SK-N-SH treated with all-trans-retinoic acid at 6 μM for 48 hours (cell line): ENCODE measurements around the gene GPC5.

Experiments used
- ESRRG ChIP-seq: fragments of 250-450 bp; sonication (Bioruptor Pico); IDR thresholded peaks from 2 replicates; pipeline ENCODE4 v1.6.1; 2021; ENCODE audit warnings: mild to moderate bottlenecking
- PPARA ChIP-seq: fragments of 250-450 bp; sonication (Bioruptor Pico); IDR thresholded peaks from 2 replicates; pipeline ENCODE4 v1.5.0; 2020; ENCODE audit warnings: mild to moderate bottlenecking, borderline replicate concordance

GRCh38 chr13:92842145-92842544 is 1443.7 kb downstream of the GPC5 start:
- TF ChIP-seq PPARA (CRISPR knock-in tag) (no peak), ESRRG (CRISPR knock-in tag) (no peak)
